ENCODE measurements around the gene SLC12A2.
A peak's percentile ranks its signal among the peaks of the same experiment; 100 is the strongest.

The SLC12A2 gene

DNA sequence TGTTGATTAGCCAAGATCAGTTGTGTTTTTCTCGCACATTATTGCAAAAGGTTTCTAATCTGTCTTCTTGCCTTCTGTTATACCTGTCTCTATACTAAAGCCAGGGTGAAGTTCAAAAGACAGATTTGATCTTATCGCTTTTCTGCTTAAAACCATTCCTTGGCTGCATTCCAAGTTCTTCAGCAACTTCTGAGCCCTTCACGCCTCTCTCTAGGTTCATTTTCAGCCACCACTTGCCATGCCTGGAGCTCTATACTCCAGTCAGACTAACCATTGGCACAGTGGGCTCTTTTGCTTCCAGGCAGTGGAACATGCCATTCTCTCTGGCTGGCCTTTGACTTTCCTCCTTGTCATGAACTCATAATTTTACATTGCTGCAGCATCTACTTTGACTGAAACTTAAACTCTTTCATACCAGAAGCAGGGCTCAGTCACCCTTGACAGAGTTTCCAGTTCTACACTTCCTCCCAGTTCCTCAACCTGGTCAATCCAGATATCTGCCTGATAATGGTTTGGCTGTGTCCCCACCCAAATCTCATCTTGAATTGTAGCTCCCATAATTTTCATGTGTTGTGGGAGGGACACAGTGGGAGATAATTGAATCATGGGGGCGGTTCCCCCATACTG lies 114.4 kb downstream of the SLC12A2 start:
- no peak for DNase-seq (ENCODE audit: low read depth in 2 of 2)
- TF ChIP-seq, protein P1, sequence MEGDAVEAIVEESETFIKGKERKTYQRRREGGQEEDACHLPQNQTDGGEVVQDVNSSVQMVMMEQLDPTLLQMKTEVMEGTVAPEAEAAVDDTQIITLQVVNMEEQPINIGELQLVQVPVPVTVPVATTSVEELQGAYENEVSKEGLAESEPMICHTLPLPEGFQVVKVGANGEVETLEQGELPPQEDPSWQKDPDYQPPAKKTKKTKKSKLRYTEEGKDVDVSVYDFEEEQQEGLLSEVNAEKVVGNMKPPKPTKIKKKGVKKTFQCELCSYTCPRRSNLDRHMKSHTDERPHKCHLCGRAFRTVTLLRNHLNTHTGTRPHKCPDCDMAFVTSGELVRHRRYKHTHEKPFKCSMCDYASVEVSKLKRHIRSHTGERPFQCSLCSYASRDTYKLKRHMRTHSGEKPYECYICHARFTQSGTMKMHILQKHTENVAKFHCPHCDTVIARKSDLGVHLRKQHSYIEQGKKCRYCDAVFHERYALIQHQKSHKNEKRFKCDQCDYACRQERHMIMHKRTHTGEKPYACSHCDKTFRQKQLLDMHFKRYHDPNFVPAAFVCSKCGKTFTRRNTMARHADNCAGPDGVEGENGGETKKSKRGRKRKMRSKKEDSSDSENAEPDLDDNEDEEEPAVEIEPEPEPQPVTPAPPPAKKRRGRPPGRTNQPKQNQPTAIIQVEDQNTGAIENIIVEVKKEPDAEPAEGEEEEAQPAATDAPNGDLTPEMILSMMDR (IDR thresholded peaks at IDR 0.05; ENCODE audit: low read depth, low read length) = no peak
- H3K4me3 ChIP-seq (replicated peaks in 1 of 2; ENCODE audit: low read depth in 2 of 2, low read length in 2 of 2) = no peak overlapping the region

DNA sequence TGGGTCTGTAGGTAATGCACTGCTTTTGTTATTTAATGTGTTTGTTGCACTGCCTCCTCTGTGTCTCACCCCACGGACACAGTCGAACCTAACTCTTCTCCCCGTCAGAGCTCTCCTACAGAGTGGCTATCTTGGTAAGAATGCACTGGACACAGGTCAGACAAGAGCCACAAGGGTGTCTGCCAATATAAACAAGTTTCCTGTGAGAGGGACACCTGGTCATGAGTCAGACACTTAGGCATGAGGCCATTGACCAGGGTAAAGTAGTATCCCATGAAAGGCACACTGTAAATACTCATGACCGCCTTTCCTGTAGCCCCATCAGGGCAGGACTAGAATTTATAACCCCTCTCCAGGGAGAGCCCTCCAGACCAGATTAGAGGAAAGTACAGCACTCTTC lies 115.5 kb downstream of the SLC12A2 start:
- H3K4me3 ChIP-seq (replicated peaks in 1 of 2; ENCODE audit: low read depth in 2 of 2, low read length in 2 of 2) = no peak overlapping the region
- DNase-seq (ENCODE audit: low read depth in 2 of 2) = peak; percentile 30 to 90
- TF ChIP-seq, protein P1 (IDR thresholded peaks at IDR 0.05; ENCODE audit: low read depth, low read length) = no peak

DNA sequence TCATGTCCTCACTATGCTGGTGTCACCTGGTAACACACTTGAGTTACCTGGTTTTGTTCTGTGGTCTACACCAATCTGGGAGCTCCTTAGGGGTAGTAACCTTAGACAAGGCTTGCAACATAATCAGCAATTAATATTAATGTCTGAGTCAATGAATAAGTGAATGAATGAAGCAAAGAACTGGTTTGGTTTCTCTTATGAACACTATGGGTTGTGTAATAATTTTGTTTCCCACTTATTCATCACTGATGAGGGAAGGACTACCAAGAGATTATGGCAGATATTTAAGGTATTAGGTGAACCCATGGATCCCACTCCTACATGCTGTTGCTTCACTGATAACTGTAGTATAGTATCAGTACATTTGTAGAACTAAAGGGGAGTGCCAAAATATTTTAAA lies 116.0 kb downstream of the SLC12A2 start:
- TF ChIP-seq, protein P1 (IDR thresholded peaks at IDR 0.05; ENCODE audit: low read depth, low read length) = no peak
- peak in 1 of 2 donors; percentile 35 for DNase-seq (ENCODE audit: low read depth in 2 of 2)
- H3K4me3 ChIP-seq (replicated peaks in 1 of 2; ENCODE audit: low read depth in 2 of 2, low read length in 2 of 2) = no peak overlapping the region

DNA sequence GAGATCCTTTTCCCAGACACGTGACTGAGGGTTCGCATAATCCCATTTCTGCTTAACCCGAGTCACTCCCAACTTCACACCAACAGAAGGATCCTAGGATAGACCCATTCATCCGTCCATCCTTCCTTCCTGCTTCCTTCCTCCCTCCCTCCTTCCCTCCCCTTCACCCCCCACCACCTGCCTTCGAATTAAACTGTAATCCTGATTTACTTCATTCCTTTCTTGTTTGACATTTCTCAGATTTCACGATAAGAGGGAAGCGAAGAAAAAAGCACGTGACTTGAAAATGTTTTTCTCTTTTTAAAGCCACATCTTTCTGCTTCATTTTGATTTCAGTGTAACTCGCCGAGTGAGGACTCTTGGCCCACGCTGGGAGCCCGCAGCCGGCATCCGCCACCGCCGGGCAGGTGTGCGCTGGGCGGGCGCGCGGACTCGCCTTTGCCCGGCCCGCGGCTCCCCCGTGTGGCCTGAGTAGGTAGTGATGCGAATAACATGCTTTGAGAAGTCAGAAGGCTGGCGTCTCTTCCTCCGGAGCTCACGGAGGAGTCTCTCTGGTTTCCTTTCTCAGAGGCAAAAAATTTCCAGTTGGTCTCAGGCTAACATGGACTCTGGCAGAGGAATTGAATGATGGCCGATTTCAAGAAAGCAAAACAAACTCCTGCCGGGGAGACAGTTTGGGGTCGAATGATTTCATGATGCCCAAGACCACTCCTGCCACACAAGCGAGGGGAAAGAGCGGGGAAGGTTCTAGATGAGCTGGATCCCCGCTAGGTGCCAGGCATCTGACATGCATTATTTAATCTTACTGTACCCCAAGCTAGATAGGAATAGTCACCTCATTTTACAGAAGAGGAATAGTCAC lies 117.7 kb downstream of the SLC12A2 start:
- TF ChIP-seq, protein P1 (IDR thresholded peaks at IDR 0.05; ENCODE audit: low read depth, low read length) = peak; percentile 63
- DNase-seq (ENCODE audit: low read depth in 2 of 2) = peak; percentile 69 to 75
- H3K4me3 ChIP-seq (replicated peaks in 1 of 2; ENCODE audit: low read depth in 2 of 2, low read length in 2 of 2) = no peak overlapping the region

DNA sequence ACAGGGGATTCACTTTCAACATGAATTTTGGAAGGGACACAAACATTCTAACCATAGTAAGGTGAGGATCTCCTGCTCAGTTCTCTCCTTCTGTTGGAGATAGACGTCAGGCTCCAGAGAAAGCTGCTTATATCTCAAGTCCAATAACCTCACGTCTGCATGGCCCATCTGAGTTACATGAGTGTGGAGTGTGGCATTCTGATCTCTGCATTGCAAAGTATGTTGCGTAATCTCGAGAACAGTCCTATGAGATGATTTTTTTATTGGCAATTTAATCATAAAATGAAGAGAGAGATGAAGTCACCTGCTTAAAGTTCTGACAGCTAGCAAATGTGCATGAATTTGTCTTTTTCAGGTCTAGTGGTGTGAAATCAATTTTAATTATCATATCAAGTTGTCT lies 118.8 kb downstream of the SLC12A2 start:
- no peak for DNase-seq (ENCODE audit: low read depth in 2 of 2)
- H3K4me3 ChIP-seq (replicated peaks in 1 of 2; ENCODE audit: low read depth in 2 of 2, low read length in 2 of 2) = no peak overlapping the region
- TF ChIP-seq, protein P1 (IDR thresholded peaks at IDR 0.05; ENCODE audit: low read depth, low read length) = no peak

DNA sequence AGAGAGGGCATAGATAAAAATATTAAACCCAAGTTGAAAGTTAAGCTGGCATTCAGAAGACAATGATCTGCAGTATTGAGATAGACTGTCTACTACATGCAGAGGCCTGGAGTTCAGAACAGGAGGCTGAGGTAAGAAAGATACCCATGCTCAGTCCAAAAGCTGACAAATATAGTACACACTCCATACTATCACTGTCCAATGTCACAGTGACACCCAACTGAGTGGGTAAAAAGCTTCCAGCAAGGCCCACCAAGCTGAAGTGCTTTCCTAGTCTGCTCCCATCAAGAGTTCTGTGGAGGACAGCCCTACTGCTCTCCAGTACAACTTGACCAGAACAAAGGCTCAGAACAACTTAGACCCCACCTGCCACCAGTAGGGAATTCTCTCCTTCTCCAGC lies 124.9 kb downstream of the SLC12A2 start:
- H3K4me3 ChIP-seq (replicated peaks in 1 of 2; ENCODE audit: low read depth in 2 of 2, low read length in 2 of 2) = no peak overlapping the region
- TF ChIP-seq, protein P1 (IDR thresholded peaks at IDR 0.05; ENCODE audit: low read depth, low read length) = no peak
- no peak for DNase-seq (ENCODE audit: low read depth in 2 of 2)

All from cardiac fibroblast (primary cell).